ENCODE data around the gene TDRD7.

DNA sequence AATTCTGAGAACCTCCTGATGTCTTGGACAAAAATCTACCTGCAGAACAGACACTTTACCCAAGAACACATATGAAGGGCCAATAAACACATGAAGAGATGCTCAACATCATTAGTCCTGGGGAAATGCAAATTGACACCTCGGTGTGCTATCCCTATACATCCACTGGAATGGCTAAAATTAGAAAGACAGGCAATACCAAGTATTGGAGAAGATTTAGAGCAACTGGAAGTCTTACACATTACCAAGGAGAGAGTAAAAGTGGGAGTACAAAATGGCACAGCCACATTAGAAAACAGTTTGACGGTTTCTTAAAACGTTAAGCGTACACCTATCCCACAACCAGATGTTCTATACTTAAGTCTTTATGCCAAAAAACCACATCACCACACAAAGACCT lies 3.3 kb upstream of the TDRD7 start:
- TF ChIP-seq, protein P1, sequence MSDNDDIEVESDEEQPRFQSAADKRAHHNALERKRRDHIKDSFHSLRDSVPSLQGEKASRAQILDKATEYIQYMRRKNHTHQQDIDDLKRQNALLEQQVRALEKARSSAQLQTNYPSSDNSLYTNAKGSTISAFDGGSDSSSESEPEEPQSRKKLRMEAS (IDR thresholded peaks at IDR 0.05; ENCODE audit: low read depth, low read length): no peak
- TF ChIP-seq POLR2A (IDR thresholded peaks at IDR 0.05; ENCODE audit: extremely low read depth, insufficient read length): no peak
- TF ChIP-seq, protein P2, sequence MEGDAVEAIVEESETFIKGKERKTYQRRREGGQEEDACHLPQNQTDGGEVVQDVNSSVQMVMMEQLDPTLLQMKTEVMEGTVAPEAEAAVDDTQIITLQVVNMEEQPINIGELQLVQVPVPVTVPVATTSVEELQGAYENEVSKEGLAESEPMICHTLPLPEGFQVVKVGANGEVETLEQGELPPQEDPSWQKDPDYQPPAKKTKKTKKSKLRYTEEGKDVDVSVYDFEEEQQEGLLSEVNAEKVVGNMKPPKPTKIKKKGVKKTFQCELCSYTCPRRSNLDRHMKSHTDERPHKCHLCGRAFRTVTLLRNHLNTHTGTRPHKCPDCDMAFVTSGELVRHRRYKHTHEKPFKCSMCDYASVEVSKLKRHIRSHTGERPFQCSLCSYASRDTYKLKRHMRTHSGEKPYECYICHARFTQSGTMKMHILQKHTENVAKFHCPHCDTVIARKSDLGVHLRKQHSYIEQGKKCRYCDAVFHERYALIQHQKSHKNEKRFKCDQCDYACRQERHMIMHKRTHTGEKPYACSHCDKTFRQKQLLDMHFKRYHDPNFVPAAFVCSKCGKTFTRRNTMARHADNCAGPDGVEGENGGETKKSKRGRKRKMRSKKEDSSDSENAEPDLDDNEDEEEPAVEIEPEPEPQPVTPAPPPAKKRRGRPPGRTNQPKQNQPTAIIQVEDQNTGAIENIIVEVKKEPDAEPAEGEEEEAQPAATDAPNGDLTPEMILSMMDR (IDR thresholded peaks at IDR 0.05; ENCODE audit: low read depth, low read length): no peak

All from NB4 (cell line).